GM19238 (cell line): ENCODE measurements around the gene RRAS2.

ENCODE experiments used
- DNase-seq: peaks from one replicate; pipeline ENCODE4 v3.0.0; 2011; ENCODE audit warnings: low spot score; ENCODE audit not compliant: insufficient read length

The RRAS2 gene

DNA sequence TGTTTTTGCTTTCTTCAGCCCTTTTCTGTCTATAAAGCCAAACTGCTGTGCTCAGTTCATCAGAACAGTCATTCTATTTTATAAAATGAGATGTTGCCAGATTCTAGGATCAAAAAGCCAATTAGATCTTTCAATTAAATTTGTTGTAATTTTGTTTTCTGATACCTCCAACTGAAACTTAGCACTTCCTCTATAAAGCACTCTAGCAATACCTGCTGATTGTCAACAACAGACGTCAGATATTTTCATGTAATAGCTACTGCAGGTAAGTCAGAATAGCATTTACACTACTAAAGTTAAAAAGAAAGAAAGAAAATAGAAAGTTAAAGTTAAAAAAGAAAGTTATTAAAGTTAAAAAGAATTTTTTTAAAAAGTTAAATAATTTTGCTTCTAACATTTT is 19.6 kb downstream of the RRAS2 start:
- no peak for DNase-seq

DNA sequence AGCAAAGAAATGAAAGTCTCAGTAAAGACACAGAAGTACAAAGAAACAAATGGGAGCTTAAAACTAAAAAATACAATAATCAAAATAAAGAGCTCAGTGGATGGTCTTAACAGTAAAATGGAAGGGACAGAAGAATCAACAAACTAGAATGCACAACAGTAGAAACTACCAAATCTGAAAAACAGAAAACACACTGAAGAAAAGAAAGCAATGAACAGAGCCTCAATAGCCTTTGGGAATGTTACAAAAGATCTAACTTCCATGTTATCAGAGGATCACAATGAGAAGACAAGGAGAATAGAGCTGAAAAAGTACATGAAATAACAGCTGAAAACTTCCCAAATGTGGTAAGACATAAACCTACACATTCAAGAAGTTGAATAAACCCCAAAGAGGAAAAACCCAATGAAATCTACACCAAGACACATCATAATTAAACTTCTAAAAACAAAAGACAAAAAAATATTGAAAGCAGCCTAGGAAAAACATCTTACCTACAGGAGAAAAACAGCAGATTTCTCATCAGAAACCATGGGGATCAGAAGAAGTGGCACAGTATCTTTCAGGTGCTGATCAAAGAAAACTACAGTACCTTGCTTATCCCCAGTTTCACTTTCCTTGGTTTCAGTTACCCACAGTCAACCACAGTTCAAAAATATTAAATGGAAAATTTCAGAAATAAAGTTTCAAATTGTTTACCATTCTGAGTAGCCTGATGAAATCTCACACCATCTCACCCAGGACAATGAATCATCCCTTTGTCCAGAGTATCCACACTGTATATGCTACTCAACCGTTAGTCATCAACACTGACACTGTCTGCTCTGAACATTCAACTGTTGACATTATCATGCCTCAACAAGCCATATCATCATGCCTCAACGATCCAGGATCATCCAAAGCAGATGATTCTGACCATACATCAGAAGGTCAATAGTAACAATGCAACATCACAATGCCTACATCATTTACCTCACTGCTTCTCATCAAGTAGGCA is 22.2 kb downstream of the RRAS2 start:
- DNase-seq = no peak

DNA sequence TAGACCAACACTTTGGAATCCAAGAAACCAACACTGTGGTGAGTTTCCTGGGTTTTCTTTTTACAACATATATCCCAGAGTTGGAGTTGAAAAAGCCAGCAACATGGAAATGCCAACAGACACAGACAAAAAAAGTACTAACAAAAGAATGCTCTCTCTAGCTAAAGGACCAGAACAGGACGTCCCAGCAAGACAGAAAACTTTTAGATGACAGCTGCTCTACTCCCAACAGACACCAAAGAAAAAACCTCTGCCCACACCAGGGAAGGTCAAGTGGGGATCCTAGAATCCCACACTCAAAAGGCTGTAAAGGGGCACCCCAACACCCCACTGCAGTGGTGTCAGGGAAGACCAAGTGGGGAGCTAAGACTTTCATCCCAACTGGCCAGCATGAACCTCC is 23.3 kb downstream of the RRAS2 start:
- no peak for DNase-seq

DNA sequence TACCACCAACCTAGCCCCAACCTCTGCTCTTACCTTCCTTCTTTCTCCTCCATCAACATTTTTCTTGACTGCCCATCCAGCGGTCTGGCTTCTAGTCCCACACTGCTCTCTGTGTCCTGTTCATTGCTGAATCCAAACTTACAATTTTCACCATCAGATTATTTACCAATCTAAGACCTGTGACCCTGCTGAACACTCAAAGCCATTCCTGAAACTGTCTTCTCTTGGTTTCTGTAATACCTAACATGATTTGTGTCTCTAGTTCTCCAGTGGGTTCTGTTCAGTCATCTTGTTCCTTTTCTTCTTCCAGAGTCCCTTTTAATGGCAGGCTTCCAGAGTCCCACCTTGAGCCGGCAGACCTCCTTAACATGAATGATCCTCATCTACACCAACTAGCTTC is 24.1 kb downstream of the RRAS2 start:
- no peak for DNase-seq

DNA sequence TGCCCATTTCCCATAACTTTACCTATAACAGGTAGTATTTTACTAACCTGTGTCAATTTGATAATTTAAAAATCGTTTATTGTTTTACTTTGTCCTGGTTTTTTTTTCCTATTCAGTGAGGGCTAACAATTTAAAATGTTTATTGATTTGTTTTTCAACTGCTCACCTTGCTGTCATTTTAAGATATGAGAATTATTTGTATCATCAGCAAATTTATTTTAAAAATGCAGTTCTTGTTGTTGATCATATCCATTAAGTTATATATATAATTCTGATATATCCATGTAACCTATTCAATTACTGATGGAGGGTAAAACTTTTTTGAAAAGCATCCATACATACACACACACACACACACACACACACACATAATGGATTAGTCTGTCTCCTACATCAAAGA is 24.8 kb downstream of the RRAS2 start:
- no peak for DNase-seq

DNA sequence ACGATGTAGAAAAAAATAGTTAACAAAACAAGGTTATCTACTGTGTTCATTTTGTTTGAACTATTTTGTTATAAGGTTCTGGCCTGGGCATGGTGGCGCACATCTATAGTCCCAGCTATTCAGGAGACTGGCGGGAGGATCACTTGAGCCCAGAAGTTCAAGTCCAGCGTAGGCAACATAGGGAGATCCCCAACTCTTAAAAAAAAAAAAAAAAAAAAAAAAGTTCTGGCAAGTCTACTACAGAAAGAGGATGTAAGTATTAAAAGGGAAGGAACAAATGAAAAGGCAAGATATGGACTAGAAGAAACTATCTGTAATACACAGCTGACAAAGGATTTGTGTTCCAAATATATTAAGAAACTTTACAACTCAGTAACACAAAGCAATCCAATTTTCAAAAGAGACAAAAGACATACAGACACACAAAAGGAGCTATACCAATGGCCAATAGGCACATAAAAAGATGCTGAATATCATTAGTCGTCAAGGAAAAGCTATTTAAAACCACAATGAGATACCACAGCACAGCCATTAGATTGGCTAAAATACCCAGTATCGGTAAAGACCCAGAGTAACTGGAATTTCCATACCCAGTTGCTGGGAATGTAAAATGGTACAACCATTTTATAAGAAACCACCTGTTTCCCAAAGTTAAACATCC is 27.4 kb downstream of the RRAS2 start:
- no peak for DNase-seq

DNA sequence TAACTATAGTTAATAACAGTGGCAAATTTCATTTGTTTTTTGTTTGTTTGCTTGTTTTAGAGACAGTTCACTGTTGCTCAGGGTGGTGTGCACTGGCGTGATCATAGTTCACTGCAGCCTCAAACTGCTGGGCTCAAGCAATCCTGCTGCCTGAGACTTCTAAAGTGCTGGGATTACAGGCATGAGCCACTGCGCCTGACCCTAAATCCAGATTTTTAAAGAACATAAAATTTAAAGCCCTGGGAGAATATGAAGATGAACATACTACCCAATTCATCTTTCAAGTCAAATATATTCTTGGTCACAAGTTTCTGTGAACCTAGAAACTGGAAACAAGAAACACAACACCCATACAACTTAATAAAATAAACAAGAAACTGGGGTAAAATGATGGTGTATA is 28.1 kb downstream of the RRAS2 start:
- DNase-seq = no peak

DNA sequence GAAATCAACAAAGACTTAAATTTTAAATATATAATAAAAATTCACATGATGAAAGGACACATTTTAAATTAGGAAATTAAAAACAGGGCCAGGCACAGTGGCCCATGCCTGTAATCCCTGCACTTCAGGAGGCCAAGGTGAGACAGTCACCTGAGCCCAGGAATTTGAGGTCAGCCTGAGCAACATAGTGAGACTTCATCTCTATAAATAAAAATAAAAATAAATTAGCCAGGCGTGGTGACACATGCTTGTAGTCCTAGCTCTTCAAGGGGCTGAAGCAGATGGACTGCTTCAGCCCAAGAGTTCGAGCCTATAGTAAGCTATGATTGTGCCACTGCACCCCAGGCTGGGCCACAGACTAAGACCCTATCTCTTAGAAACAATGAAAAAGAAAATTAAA is 29.3 kb downstream of the RRAS2 start:
- DNase-seq = no peak

DNA sequence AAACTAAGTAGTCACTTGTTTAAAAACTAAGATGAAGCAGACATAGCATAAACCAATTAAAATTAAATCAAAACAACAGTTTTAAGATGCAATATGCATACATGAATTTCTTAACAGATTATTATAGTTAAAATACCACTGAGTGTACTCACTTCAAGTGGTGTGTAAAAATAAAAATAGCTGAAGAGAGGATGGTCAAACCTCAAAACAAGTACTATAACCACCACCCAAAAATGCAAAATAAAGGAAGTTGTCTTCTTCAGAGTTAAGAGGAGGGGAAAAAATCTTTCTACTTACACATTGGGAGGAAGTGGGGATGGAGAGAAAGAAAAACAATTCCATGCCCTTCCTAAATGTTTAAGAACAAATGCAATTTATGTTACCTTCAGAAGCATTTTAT is 31.9 kb downstream of the RRAS2 start:
- no peak for DNase-seq

DNA sequence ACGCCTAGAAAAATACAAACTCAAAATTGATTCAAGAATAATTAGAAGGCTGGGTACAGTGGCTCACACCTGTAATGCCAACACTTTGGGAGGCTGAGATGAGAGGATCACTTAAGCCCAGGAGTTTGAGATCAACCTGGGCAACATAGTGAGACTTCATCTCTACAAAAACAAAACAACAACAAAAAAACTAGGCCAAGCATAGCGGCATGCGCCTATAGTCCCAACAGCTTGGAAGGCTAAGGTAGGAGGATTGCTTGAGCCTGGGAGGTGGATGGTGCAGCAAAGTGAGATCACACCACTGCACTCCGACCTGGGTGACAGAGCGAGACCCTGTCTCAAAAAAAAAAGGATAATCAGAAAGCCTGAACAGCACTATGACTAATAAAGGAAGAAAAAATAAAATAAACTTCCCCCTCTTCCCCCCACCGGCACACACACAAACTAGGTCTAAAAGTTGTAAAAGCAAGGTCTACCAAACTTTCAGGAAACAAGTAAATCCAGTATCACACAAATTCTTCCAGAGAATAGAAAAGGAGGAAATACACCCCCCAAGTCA is 35.8 kb downstream of the RRAS2 start:
- no peak for DNase-seq

DNA sequence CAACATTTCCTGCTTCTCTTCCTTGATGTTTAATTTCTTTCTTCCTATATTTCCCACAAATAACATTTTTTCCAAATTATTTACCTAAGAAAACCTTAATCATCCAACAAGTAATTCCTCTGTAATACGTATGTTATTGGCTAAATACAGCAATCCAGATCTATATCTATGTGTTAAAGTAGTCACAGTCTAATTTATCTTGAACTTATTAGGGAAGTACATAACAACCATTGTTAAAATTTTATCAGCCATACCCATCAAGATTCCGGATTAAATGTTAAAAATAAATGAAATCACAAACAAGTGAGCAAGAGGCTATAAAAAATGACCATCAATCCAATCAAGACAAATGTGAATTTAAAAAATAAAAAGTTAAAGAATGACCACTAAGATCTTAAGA is 36.5 kb downstream of the RRAS2 start:
- DNase-seq = no peak

DNA sequence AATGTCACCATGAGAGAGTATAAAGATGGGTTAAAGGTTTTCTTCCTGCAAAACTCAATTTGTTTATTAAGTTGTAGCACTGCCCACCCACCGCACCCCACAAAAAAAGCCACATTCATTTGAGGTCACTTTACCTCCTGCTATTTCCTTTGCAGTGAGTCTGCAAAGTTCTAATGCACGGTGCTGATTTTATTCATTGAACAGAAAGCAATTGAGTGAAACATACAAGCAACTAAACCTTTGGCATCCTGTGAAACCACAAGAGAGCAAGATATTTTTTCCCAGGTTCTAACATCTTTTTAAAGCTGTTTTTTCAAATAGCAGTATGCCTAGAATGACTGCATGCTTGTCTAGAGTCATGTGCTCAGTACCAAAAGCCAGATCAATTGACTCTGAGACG is 39.0 kb downstream of the RRAS2 start:
- DNase-seq = no peak

DNA sequence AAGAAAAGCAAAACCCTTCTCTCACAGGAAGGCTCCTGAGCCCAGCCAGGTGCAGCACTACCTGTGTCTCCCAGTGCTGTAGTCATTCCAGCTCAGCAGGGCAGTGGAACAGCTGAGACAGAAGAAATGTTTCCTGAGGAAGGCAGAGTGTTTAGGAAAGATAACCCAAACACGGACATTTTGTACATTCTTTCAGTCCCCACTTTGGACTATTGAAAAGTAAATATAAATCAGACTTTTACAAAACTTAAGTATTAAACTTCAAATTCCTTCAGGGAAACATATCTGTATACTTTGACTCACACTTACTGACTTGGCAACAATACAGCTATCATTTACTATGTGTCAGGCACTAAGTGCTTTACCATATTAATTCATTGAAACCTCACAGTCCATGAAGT is 40.4 kb downstream of the RRAS2 start:
- DNase-seq = no peak

DNA sequence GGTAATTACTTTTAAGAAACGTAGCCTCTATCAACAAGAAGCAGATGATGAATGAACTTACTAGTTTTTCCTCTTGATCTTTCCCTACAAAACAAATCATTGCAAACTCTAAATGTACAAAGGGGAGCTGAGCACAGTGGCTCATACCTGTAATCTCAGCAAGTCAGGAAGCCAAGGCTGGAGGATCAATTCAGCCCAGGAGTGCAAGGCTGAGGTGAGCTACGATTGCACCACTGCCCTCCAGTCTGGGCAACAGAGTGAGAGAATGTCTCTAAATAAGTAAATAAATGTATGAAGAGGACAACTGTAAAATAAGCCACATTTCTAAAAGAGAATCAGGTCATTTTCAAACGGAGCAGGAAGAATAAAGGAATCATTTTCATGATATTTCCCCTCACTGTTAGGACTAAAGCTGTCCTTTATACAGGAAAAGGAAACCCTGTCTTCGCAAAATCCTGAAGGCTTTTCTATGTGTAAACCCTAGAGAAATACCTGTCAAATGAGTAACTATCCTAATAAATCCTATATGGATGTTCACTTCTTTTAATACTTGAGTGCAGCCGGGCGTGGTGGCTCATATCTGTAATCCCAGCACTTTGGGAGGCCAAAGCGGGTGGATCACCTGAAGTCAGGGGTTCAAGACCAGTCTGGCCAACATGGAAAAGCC is 41.2 kb downstream of the RRAS2 start:
- DNase-seq = no peak

DNA sequence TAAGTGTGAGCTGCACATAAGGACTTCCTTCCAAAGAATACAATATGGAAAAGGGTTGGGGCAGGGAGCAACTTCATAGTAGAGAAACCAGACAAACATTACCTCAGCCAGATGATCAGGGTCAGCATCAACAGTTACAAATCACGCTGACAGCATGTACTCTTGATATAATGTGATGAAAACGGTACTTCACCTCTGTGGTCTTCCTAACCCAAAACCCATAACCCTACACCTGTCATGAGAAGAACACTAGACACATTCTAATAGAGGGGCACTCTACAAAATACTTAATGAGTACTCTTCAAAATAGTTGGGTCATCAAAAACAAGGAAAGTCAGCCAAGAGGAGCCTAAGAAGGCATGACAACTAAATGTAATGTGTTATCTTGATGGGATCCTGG is 43.9 kb downstream of the RRAS2 start:
- no peak for DNase-seq

DNA sequence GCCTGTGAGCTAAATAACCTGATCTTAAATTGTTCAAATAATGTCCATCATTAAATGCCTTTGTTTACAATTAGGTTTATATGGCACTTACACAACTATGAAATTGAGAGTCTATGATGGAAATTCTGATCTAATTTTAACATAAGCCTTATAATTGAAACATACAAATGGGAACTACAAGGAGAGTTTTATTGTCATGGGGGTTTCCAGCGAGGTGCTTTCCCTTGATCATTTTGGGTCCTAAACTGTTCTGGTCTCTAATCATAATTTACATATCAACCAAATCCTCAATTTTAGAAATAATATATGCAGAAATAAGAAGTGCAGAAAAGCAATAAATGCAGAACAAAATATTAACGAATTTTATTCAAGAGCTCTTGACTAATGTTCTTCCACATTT is 44.9 kb downstream of the RRAS2 start:
- DNase-seq = no peak

DNA sequence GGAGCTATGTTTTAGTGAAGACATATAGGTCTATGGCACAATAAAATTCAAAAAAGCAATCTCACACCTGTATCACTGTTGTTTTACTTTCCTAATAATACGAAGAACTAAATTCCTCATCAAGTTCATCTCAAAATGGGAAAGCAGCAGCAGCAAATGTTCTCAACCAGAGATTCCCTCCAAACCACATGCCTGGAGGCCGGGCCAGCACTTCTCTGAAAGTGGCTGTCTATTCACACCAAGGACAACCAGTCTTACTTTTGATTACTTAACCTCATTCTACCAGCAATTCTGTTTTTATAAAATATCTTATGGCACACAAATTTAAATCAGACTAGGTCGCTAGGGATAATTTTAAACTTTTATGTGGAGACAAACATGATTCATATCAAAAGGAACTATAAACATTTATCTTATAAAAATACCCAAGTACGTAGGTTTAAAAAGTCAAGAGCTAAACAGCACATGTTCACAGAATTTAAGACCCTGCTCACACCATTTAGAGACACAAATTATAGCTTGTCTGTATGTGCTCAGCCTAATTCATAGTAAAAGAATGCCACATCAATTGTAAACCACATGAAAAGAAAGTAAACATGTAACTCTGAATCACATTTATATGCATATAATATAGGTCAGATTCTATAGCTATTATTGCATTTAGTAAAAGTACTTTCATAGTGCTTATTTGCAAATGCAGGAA is 46.1 kb downstream of the RRAS2 start:
- DNase-seq = no peak

DNA sequence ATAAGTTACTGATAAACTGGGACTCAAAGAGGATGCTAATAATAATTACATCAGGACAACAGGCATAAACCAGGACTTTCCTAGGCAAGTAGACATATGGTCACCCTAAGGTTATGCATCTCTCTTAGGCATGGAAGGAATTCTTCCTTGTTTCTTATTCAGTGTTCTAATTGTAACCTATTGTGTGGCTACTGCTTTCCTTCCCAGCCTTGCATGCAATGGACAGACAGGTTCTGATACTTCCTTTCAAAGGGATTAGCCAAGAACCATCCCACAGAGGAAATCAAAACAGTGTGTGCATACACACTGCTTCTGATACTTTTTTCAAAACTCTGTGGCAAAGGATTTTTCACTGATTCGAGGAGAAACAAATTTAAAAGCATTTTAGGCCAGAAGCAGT is 48.3 kb downstream of the RRAS2 start:
- no peak for DNase-seq

DNA sequence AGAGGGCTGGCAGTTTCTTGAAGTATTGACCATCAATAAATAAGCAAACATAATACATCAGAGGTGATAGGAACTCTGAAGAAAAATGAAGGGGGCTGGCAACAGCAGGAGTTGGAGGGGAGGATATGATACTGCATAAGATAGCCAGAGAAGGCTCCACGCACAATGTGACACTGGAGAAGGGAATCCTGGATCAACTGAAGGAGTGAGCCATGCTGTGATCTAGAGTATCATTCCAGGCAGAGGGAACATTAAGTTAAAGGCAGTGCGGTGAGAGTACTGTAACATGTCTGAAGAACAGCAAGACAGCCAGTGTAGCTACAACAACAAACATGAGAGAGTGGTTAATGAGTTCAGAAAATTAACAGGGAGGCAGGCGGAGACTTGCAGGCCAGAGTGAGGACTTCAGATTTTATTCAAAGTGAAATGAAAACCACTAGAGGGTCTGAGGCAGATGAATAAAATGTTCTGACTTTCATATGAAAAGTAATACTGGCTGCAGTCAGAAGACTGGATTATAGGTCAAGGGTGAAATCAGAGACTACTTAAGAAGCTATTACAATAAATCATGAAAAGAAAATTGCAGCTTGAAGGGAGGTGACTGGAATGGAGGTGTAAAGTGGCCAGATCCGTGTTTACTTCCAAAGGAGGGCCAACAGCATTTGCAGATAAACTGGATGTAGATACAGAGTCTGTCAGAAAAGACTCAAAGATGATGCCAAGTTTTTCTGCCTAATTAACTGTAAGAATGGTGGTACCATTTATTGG is 49.4 kb downstream of the RRAS2 start:
- DNase-seq = no peak

DNA sequence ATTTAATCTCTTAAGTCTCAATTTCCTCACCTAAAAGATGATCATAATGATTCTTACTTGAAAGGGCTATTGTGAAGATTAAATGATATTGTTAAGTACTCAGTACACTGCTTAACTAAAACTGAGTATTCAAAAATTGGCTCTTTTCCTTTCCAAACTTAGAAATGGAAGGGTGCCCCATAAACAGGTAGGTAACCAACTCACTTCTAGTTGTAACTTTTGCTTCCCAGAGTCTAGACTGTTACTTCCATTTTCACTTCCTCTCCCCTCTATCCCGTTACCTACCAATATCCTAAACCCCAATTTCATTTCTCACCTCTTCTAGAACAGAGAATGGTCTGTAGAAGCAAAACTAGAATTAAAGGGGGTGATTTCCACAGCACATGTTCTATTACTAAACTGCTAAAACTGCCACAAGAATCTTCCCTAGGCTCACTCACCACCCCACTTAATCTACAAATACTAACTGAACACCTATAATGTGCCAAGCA is 50.0 kb downstream of the RRAS2 start:
- no peak for DNase-seq
